Hematopoietic multipotent progenitor cell treated with erythropoietin and hydrocortisone succinate and interleukin-3 and kit ligand, for 4 days (in vitro differentiated cells): ENCODE data around the gene ASIC3.

Experiments
- DNase-seq: peaks from one replicate; pipeline ENCODE4 v3.0.0-alpha.2; 2015

The ASIC3 gene

DNA sequence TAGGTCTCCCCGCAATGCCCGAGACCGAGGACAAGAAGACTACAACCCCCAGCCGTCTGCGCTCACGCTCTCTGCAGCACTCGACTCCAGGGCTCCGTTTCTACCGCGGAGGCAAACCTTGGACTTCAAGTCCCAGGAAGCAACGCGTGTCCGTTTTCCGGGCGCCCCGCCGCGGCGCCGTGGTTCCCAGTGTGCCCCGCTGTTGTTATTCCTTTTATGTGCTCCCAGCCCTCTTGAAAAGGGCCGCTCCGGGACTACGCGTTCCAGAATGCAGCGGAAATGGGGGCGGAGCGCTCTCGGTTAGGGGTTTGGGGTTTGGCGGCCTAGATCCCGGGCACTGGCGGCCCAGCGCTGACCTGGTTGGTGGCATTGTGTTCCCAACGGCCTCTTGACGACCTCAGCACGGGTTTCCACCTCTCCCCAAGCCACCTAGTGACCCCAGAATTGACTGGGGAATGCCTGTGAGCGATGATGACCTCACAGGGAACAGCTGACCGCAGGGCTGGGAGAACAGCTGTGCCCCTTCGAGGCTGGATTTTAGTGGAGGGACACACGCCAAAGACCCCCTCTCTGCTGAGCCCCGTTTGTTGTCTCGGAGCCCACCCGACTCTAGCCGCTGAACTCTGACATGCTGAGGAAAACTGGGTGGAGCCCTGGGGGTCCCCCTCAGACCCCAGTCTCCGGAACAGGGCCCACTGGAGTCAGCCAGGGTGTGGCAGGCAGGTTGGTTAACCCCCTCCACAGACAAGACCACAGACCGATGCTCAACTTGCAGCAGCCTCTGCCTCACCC is 9.9 kb downstream of the ASIC3 start:
- peak; percentile 100 for DNase-seq

- DNase-seq: peak; percentile 39
Measured at GRCh38 chr7:151058781-151059366, 10.5 kb downstream of the ASIC3 start.

GRCh38 chr7:151059367-151060112 is 11.2 kb downstream of the ASIC3 start, which contains the start of gene SLC4A2:
TSS of gene SLC4A2 (plus strand) at chr7:151059589. CDS start at chr7:151061988, 2,399 bp downstream.
- DNase-seq: peak; percentile 81

DNA sequence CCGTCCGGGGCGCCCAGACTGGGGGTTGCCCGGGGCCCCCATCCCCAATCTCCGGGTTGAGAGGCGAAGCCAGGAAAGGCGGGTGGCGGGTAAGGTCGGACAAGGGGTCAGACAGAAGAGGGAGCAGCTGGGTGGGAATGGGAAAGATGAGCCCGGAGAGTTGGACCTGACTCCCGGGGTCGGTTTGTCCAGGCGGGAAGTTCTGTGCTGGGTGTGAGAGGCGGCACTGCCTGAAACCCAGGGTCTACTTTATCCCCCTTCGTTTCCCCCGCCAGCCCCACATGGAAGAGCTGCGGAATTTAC is 11.7 kb downstream of the ASIC3 start:
- DNase-seq: no peak

GRCh38 chr7:151060416-151061212 is 12.3 kb downstream of the ASIC3 start:
- DNase-seq: peak; percentile 61

GRCh38 chr7:151061213-151062110 is 13.1 kb downstream of the ASIC3 start:
- DNase-seq: no peak

DNA sequence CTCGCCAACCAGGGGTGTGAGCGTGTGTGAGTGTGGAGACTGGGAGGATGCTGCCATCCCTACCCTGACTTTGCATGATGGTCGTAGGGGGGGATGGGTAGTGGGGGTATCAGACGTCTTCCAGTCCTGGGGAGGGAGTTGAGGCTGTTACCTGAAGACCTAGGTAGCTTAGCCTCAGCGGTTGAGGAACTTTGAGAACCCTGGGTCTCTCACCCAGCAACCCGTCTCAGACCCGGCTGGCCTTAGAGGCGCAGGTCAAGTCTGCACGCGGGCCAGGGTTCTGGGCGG is 13.7 kb downstream of the ASIC3 start:
- no peak for DNase-seq

GRCh38 chr7:151062399-151063211 is 14.3 kb downstream of the ASIC3 start:
- DNase-seq: peak; percentile 38

DNA sequence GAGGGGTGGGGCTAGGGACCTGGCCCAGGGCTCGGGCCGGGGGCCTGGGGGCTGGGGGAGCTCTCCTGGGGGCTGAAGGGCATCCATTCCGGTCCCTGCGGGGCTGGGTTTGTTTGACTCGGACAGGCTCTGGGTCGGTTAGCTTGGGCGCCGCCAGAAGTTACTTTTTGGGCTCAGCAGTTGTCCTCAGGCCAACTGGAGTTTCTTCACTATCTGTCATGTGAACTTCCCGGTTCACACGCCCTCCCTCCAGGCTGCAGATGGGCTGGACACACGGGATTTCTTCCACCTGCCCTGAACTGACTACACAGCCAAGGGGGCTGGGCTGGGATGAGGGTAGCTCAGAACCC is 14.9 kb downstream of the ASIC3 start:
- no peak for DNase-seq

- DNase-seq: no peak
Measured at GRCh38 chr7:151064454-151064853, 16.1 kb downstream of the ASIC3 start.

- DNase-seq: no peak
Measured at GRCh38 chr7:151064993-151065392, 16.7 kb downstream of the ASIC3 start.

- no peak for DNase-seq
Measured at GRCh38 chr7:151065516-151065915, 17.2 kb downstream of the ASIC3 start.

DNA sequence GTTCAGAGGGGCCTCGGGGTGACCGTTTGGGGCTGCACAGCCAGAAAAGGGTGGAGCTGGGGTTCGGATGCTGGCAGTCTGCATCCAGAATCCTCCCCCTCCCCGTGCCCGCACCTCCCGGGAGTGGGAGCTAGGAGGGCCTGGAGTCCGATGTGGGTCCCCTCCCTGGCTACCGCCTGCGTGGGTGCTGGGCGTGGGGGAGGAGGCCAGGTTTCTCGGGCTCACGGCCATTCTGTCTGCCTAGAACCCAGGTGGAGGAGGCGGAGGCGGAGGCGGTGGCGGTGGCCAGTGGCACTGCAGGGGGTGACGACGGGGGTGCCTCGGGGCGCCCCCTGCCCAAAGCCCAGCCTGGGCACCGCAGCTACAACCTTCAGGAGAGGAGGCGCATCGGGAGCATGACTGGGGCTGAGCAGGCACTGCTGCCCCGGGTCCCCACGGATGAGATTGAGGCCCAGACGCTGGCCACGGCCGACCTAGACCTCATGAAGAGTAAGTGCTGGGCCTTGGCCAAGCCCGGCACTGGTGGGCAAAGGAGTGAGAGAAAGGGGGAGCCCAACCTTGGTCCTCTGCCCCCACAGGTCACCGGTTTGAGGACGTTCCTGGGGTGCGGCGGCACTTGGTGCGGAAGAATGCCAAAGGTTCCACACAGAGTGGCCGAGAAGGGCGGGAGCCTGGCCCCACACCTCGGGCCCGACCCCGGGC is 18.1 kb downstream of the ASIC3 start:
- no peak for DNase-seq

- DNase-seq: no peak
Measured at GRCh38 chr7:151068069-151068773, 19.9 kb downstream of the ASIC3 start.

DNA sequence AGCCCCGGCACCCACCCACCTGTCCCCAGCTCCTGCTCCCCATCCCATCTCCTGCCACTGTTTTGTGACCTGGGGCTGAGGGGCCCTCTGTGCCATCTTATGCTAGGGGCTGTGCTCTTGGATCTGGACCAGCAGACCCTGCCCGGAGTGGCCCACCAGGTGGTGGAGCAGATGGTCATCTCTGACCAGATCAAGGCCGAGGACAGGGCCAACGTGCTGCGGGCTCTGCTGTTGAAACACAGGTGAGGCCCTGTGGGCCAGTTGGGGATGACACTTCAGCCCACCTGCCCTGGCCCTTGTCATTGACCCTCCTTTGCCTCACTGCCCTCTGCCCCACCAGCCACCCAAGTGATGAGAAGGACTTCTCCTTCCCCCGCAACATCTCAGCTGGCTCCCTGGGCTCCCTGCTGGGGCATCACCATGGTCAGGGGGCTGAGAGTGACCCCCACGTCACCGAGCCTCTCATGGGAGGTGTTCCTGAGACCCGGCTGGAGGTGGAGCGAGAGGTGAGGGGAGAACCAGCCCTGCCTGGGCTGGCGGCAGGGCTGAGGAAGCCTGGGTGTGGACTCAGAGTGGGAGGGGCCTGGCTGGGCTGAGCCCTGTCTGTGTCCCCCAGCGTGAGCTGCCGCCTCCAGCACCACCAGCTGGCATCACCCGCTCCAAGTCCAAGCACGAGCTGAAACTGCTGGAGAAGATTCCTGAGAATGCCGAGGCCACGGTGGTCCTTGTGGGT is 21.7 kb downstream of the ASIC3 start:
- no peak for DNase-seq

DNA sequence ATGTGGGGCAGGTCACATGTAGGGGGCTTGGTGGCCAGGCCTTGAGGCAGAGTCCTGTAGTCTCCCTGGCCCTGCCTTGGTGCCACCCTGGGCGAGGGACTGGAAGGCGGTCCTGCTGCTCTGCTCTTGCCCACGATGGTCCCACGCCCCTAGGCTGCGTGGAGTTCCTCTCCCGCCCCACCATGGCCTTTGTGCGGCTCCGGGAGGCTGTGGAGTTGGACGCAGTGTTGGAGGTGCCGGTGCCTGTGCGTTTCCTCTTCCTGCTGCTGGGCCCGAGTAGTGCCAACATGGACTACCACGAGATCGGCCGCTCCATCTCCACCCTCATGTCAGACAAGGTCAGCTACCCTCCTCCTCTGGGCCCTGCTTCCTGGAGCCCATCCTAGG is 22.2 kb downstream of the ASIC3 start:
- no peak for DNase-seq

DNA sequence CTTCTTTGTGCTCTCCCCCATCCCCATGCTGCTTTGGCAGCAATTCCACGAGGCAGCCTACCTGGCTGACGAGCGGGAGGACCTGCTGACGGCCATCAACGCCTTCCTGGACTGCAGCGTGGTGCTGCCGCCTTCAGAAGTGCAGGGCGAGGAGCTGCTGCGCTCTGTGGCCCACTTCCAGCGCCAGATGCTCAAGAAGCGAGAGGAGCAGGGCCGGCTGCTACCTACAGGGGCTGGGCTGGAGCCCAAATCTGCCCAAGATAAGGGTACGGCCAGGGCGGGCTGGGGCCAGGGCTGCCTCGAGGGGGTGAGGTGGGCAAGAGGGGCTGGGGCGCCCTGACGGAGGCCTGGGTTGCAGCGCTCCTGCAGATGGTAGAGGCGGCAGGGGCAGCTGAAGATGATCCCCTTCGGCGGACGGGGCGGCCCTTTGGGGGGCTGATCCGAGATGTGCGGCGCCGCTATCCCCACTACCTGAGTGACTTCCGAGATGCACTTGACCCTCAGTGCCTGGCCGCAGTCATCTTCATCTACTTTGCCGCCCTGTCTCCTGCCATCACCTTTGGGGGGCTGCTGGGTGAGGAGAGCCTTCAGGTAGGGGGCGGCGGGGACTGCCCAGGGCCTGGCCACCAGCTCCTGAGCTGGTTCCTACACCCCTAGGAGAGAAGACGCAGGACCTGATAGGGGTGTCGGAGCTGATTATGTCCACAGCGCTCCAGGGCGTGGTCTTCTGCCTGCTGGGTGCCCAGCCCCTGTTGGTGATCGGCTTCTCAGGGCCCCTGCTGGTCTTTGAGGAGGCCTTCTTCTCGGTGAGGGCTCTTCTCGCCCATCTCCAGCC is 22.9 kb downstream of the ASIC3 start:
- no peak for DNase-seq

GRCh38 chr7:151073990-151074389 is 25.7 kb downstream of the ASIC3 start:
- no peak for DNase-seq
